ENCODE data around the gene ATPAF2.
"Not testable (repeated sequence)": the region's sequence is repeated elsewhere in the genome, so short reads cannot be mapped to it uniquely, and the experiment has no call there.

Gene ATPAF2

DNA sequence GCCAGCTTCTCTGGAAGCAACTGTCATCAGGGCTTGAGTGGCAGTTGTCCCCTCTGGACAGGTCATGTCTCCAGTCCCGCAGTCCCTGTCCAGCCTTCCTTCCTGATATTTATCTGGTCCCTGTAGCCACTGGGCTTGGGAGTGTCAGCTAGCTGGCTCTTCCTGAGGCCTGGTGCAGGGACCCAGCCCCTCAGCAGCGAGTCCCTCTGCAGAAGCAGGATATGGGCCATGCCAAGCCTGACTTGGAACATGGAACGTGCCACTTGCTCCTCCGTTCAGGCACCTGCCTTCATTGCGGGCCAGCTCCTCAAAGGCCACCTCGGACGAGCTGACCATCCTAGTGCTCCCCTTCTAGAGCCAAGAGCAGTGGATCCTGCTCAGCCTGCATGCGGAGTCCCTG lies 40.0 kb downstream of the ATPAF2 start:
- Histone ChIP-seq H2AFZ (ENCODE audit: low read depth, low read length) (no peak overlapping the region), H3K27me3 (ENCODE audit: control insufficient read depth in 1 of 2, insufficient read depth in 1 of 2, low read length in 2 of 2) (no peaks in the 10 kb centered on the region), H4K91ac (ENCODE audit: low read length) (no peak overlapping the region), H2BK15ac (ENCODE audit: low read depth, poor library complexity, severe bottlenecking) (no peak overlapping the region), H2BK120ac (ENCODE audit: low read depth, low read length) (no peak overlapping the region), H3K18ac (ENCODE audit: low read depth in 1 of 2, low read length in 2 of 2) (no peak overlapping the region), H2BK5ac (ENCODE audit: low read depth, low read length, poor library complexity, severe bottlenecking) (no peak overlapping the region), H3K14ac (ENCODE audit: low read length in 2 of 2) (no peak overlapping the region), H3K4me1 (ENCODE audit: control insufficient read depth, insufficient read depth, low read depth, low read length) (peaks cover 17% of the 10 kb centered on the region), H4K8ac (ENCODE audit: low read length) (no peak overlapping the region), H3K9me3 (ENCODE audit: control insufficient read depth, low read length) (no peaks in the 10 kb centered on the region), H3K36me3 (ENCODE audit: control insufficient read depth in 1 of 2, insufficient read depth in 2 of 2, low read depth in 1 of 2, low read length in 2 of 2) (no peaks in the 10 kb centered on the region), H3K4me2 (ENCODE audit: low read length, poor library complexity, severe bottlenecking) (no peak overlapping the region), H3K4ac (ENCODE audit: low read depth in 1 of 2, low read length in 2 of 2) (no peak overlapping the region), H3K23ac (ENCODE audit: low read length in 2 of 2) (no peak overlapping the region), H3K4me3 (ENCODE audit: insufficient read depth in 1 of 2, low read depth in 1 of 2, low read length in 2 of 2) (no peak overlapping the region), H3K9ac (ENCODE audit: low read length) (no peak overlapping the region), H2BK12ac (ENCODE audit: low read length in 2 of 2) (no peak overlapping the region), H3K27ac (ENCODE audit: low read length, poor library complexity, severe bottlenecking) (no peak overlapping the region), H3K79me1 (replicated peaks; ENCODE audit: low read length, poor library complexity, severe bottlenecking) (no peaks in the 10 kb centered on the region), H2AK5ac (ENCODE audit: low read length, severe bottlenecking) (no peak overlapping the region)
- 89% methylated on average over 8 of the region's 8 CpGs for WGBS
- no peak for DNase-seq

DNA sequence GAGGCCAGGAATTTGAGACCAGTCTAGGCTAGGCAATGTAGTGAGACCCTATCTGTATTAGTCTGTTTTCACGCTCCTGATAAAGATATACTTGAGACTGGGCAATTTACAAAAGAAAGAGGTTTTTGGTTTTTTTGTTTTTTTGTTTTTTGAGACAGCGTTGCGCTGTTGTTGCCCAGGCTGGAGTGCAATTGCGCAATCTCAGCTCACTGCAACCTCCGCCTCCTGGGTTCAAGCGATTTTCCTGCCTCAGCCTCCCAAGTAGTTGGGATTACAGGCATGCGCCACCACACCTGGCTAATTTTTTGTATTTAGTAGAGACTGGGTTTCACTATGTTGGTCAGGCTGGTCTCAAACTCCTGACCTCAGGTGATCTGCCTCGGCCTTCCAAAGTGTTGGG lies 43.1 kb downstream of the ATPAF2 start:
- H2BK5ac ChIP-seq (ENCODE audit: low read depth, low read length, poor library complexity, severe bottlenecking); H3K79me1 ChIP-seq (replicated peaks; ENCODE audit: low read length, poor library complexity, severe bottlenecking); H3K9me3 ChIP-seq (ENCODE audit: control insufficient read depth, low read length); H3K4me2 ChIP-seq (ENCODE audit: low read length, poor library complexity, severe bottlenecking); H2AFZ ChIP-seq (ENCODE audit: low read depth, low read length); H2BK12ac ChIP-seq (ENCODE audit: low read length in 2 of 2); H3K9ac ChIP-seq (ENCODE audit: low read length); H2BK120ac ChIP-seq (ENCODE audit: low read depth, low read length); DNase-seq; H4K8ac ChIP-seq (ENCODE audit: low read length); H4K91ac ChIP-seq (ENCODE audit: low read length); H2BK15ac ChIP-seq (ENCODE audit: low read depth, poor library complexity, severe bottlenecking); H3K4ac ChIP-seq (ENCODE audit: low read depth in 1 of 2, low read length in 2 of 2); H3K14ac ChIP-seq (ENCODE audit: low read length in 2 of 2); H3K27me3 ChIP-seq (ENCODE audit: control insufficient read depth in 1 of 2, insufficient read depth in 1 of 2, low read length in 2 of 2); H3K18ac ChIP-seq (ENCODE audit: low read depth in 1 of 2, low read length in 2 of 2); H3K23ac ChIP-seq (ENCODE audit: low read length in 2 of 2); H3K4me3 ChIP-seq (ENCODE audit: insufficient read depth in 1 of 2, low read depth in 1 of 2, low read length in 2 of 2); H2AK5ac ChIP-seq (ENCODE audit: low read length, severe bottlenecking); H3K27ac ChIP-seq (ENCODE audit: low read length, poor library complexity, severe bottlenecking); H3K36me3 ChIP-seq (ENCODE audit: control insufficient read depth in 1 of 2, insufficient read depth in 2 of 2, low read depth in 1 of 2, low read length in 2 of 2): not testable (repeated sequence)
- H3K4me1 ChIP-seq (ENCODE audit: control insufficient read depth, insufficient read depth, low read depth, low read length), result peaks cover 26% of the 10 kb centered on the region
- 98% methylated on average over 8 of the region's 8 CpGs for WGBS

DNA sequence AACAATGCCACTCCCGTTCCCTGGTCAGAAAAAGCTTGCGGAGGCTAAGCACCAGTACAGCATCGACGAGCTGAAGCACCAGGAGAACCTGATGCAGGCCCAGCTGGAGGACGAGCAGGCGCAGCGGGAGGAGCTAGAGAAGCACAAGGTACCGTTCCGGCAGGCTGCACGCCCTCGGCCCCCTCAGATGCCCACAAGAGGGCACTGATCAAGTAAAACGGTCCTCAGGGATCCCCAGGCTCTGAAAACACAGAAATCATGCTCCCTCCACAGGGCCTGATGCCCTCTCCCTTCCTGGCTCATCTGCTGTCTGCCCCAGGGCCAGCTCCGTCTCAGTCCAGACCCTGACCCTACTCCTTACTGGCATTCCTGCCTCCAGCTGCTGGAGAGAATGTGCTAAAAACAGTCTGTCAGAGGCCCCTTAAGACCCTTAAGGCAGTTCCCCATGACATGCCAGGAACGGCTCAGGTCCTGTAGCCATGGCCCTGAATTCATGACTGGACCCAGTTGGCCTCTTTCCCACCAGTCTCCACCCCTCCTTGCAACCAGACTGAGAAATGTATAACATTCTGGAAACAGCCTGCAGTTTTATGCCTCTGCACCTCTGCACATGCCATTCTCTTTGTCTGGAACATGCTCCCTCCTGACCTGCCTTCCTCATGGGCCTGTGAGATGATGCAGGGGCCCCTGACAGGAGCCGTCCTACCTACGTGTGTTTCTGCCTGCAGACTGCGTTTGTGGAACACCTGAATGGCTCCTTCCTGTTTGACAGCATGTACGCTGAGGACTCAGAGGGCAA lies 44.5 kb downstream of the ATPAF2 start:
- DNase-seq, result peak; percentile 38
- no peak overlapping the region for H3K27ac ChIP-seq (ENCODE audit: low read length, poor library complexity, severe bottlenecking)
- 68% methylated on average over 18 of the region's 18 CpGs for WGBS
- peak overlapping the region in 1 of 2 experiments; percentile 31 for H3K14ac ChIP-seq (ENCODE audit: low read length in 2 of 2)
- no peak overlapping the region for H3K4ac ChIP-seq (ENCODE audit: low read depth in 1 of 2, low read length in 2 of 2)
- no peak overlapping the region for H4K8ac ChIP-seq (ENCODE audit: low read length)
- no peaks in the 10 kb centered on the region for H3K79me1 ChIP-seq (replicated peaks; ENCODE audit: low read length, poor library complexity, severe bottlenecking)
- no peaks in the 10 kb centered on the region for H3K36me3 ChIP-seq (ENCODE audit: control insufficient read depth in 1 of 2, insufficient read depth in 2 of 2, low read depth in 1 of 2, low read length in 2 of 2)
- peaks cover 28% of the 10 kb centered on the region for H3K4me1 ChIP-seq (ENCODE audit: control insufficient read depth, insufficient read depth, low read depth, low read length)
- no peak overlapping the region for H2AFZ ChIP-seq (ENCODE audit: low read depth, low read length)
- no peak overlapping the region for H2BK12ac ChIP-seq (ENCODE audit: low read length in 2 of 2)
- H2BK120ac ChIP-seq (ENCODE audit: low read depth, low read length), result no peak overlapping the region
- no peak overlapping the region for H3K23ac ChIP-seq (ENCODE audit: low read length in 2 of 2)
- H3K9me3 ChIP-seq (ENCODE audit: control insufficient read depth, low read length), result no peaks in the 10 kb centered on the region
- no peak overlapping the region for H2AK5ac ChIP-seq (ENCODE audit: low read length, severe bottlenecking)
- no peak overlapping the region for H3K18ac ChIP-seq (ENCODE audit: low read depth in 1 of 2, low read length in 2 of 2)
- H3K4me2 ChIP-seq (ENCODE audit: low read length, poor library complexity, severe bottlenecking), result no peak overlapping the region
- H4K91ac ChIP-seq (ENCODE audit: low read length), result no peak overlapping the region
- H3K9ac ChIP-seq (ENCODE audit: low read length), result no peak overlapping the region
- no peaks in the 10 kb centered on the region for H3K27me3 ChIP-seq (ENCODE audit: control insufficient read depth in 1 of 2, insufficient read depth in 1 of 2, low read length in 2 of 2)
- H2BK5ac ChIP-seq (ENCODE audit: low read depth, low read length, poor library complexity, severe bottlenecking), result no peak overlapping the region
- H2BK15ac ChIP-seq (ENCODE audit: low read depth, poor library complexity, severe bottlenecking), result no peak overlapping the region
- no peak overlapping the region for H3K4me3 ChIP-seq (ENCODE audit: insufficient read depth in 1 of 2, low read depth in 1 of 2, low read length in 2 of 2)

DNA sequence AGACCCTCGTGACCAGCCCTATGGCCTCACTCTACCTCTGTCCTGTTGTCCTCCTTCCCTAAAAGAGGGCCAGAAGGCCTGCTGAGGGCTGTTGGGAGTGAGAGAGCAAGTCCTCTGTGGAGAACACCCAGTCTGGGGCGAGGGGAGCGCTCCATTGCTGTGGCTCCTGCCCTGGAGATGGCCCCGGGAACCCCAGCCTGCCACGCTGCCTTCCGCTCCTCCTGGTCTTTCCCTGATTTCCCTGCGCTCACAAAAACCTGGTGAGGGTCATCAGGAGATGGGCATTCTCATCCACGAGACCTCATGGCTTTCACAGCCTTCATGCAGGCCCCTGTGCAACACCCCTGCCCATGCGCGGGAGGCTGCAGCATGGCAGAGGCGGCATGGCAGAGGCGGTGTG lies 45.1 kb downstream of the ATPAF2 start:
- Histone ChIP-seq H2BK5ac (ENCODE audit: low read depth, low read length, poor library complexity, severe bottlenecking) (no peak overlapping the region), H2AK5ac (ENCODE audit: low read length, severe bottlenecking) (no peak overlapping the region), H3K9ac (ENCODE audit: low read length) (no peak overlapping the region), H3K79me1 (replicated peaks; ENCODE audit: low read length, poor library complexity, severe bottlenecking) (no peaks in the 10 kb centered on the region), H3K4me3 (ENCODE audit: insufficient read depth in 1 of 2, low read depth in 1 of 2, low read length in 2 of 2) (no peak overlapping the region), H3K9me3 (ENCODE audit: control insufficient read depth, low read length) (no peaks in the 10 kb centered on the region), H3K14ac (ENCODE audit: low read length in 2 of 2) (no peak overlapping the region), H2AFZ (ENCODE audit: low read depth, low read length) (no peak overlapping the region), H3K4ac (ENCODE audit: low read depth in 1 of 2, low read length in 2 of 2) (no peak overlapping the region), H3K27ac (ENCODE audit: low read length, poor library complexity, severe bottlenecking) (no peak overlapping the region), H3K27me3 (ENCODE audit: control insufficient read depth in 1 of 2, insufficient read depth in 1 of 2, low read length in 2 of 2) (no peaks in the 10 kb centered on the region), H3K23ac (ENCODE audit: low read length in 2 of 2) (no peak overlapping the region), H4K91ac (ENCODE audit: low read length) (no peak overlapping the region), H4K8ac (ENCODE audit: low read length) (no peak overlapping the region), H3K18ac (ENCODE audit: low read depth in 1 of 2, low read length in 2 of 2) (no peak overlapping the region), H2BK15ac (ENCODE audit: low read depth, poor library complexity, severe bottlenecking) (no peak overlapping the region), H2BK120ac (ENCODE audit: low read depth, low read length) (no peak overlapping the region), H3K36me3 (ENCODE audit: control insufficient read depth in 1 of 2, insufficient read depth in 2 of 2, low read depth in 1 of 2, low read length in 2 of 2) (no peaks in the 10 kb centered on the region), H3K4me1 (ENCODE audit: control insufficient read depth, insufficient read depth, low read depth, low read length) (peaks cover 25% of the 10 kb centered on the region), H3K4me2 (ENCODE audit: low read length, poor library complexity, severe bottlenecking) (no peak overlapping the region), H2BK12ac (ENCODE audit: low read length in 2 of 2) (no peak overlapping the region)
- WGBS, result 92% methylated on average over 11 of the region's 12 CpGs
- no peak for DNase-seq

Data from mesenchymal stem cell (in vitro differentiated cells and primary cell).